ENCODE results near the gene CACNA1C.

DNA sequence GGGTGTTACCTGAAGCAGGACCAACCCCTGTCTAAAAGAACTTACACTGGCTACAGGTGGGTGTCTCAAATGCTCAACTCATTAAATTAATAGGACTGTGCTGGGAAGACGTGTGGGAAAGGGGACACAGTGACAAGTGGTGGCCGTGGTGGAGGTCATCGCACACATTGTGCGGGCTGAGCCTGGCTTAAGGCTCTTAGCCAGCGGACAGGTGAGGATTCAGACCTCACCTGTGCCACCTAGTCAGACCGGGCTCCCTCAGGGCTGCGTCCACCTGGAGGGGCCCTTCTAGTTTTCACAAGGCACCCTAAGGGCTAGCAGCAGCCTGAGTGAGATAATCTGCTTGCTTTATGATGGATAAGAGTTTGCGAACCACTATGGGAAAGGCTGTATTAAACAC is 616.8 kb downstream of the CACNA1C start:
- TF ChIP-seq, protein P1, sequence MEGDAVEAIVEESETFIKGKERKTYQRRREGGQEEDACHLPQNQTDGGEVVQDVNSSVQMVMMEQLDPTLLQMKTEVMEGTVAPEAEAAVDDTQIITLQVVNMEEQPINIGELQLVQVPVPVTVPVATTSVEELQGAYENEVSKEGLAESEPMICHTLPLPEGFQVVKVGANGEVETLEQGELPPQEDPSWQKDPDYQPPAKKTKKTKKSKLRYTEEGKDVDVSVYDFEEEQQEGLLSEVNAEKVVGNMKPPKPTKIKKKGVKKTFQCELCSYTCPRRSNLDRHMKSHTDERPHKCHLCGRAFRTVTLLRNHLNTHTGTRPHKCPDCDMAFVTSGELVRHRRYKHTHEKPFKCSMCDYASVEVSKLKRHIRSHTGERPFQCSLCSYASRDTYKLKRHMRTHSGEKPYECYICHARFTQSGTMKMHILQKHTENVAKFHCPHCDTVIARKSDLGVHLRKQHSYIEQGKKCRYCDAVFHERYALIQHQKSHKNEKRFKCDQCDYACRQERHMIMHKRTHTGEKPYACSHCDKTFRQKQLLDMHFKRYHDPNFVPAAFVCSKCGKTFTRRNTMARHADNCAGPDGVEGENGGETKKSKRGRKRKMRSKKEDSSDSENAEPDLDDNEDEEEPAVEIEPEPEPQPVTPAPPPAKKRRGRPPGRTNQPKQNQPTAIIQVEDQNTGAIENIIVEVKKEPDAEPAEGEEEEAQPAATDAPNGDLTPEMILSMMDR (IDR thresholded peaks at IDR 0.05; ENCODE audit: low read depth, low read length, poor library complexity, severe bottlenecking): no peak
- no peak for TF ChIP-seq EZH2phosphoT487 (IDR thresholded peaks at IDR 0.05; ENCODE audit: borderline replicate concordance, low read length)

Data from DOHH2 (cell line).